ENCODE results near the gene FOSL2.

The FOSL2 gene

GRCh38 chr2:28393114-28393836, 617 bp downstream of the FOSL2 start:
- peak; percentile 69 for DNase-seq (ENCODE audit: low spot score)
- TF ChIP-seq, protein P1, sequence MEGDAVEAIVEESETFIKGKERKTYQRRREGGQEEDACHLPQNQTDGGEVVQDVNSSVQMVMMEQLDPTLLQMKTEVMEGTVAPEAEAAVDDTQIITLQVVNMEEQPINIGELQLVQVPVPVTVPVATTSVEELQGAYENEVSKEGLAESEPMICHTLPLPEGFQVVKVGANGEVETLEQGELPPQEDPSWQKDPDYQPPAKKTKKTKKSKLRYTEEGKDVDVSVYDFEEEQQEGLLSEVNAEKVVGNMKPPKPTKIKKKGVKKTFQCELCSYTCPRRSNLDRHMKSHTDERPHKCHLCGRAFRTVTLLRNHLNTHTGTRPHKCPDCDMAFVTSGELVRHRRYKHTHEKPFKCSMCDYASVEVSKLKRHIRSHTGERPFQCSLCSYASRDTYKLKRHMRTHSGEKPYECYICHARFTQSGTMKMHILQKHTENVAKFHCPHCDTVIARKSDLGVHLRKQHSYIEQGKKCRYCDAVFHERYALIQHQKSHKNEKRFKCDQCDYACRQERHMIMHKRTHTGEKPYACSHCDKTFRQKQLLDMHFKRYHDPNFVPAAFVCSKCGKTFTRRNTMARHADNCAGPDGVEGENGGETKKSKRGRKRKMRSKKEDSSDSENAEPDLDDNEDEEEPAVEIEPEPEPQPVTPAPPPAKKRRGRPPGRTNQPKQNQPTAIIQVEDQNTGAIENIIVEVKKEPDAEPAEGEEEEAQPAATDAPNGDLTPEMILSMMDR (IDR thresholded peaks at IDR 0.05; ENCODE audit: borderline replicate concordance, control extremely low read depth, extremely low read depth, insufficient read depth, missing control alignments): no peak
- in situ Hi-C loops (cut with MboI; ENCODE audit: low sequenced_read_pairs, unreplicated experiment): no loop called here

DNA sequence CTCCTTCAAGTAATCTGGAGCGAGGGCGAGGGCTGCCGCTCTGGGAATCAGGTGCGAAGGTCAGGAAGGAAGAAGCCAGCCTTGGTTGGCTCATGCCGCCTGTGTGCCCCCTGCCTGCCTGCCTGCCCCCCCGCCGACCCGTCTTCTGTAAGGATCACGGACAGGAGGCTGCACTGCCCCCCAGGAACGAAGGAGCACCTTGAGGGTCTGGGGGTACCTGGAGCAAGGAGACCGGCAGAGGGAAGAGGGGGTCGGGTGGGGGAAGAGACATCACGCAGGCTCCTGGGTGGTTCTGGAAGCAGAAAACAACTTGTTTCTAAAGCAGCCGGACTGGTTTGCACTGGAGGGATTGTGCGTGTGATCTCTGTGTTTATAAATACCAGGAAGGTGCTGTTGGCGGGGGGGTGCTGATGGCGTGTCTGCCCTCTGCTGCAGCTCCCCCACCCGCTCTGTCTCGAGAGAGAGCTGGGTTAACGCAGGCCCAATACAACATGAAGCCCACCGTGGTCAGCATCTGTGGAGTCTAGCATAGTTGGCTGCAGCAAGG, 1.7 kb downstream of the FOSL2 start:
- DNase-seq (ENCODE audit: low spot score): no peak
- in situ Hi-C loops (cut with MboI; ENCODE audit: low sequenced_read_pairs, unreplicated experiment): no loop called here
- TF ChIP-seq, protein P1 (IDR thresholded peaks at IDR 0.05; ENCODE audit: borderline replicate concordance, control extremely low read depth, extremely low read depth, insufficient read depth, missing control alignments): no peak

- TF ChIP-seq, protein P1 (IDR thresholded peaks at IDR 0.05; ENCODE audit: borderline replicate concordance, control extremely low read depth, extremely low read depth, insufficient read depth, missing control alignments): no peak
- no peak for DNase-seq (ENCODE audit: low spot score)
- in situ Hi-C loops (cut with MboI; ENCODE audit: low sequenced_read_pairs, unreplicated experiment): no loop called here
Measured at GRCh38 chr2:28394997-28395333, 2.3 kb downstream of the FOSL2 start.

GRCh38 chr2:28395334-28396061, 2.8 kb downstream of the FOSL2 start:
- in situ Hi-C loops (cut with MboI; ENCODE audit: low sequenced_read_pairs, unreplicated experiment): no loop called here
- DNase-seq (ENCODE audit: low spot score): no peak

GRCh38 chr2:28397043-28397381, 4.4 kb downstream of the FOSL2 start:
- in situ Hi-C loops (cut with MboI; ENCODE audit: low sequenced_read_pairs, unreplicated experiment): no loop called here
- no peak for DNase-seq (ENCODE audit: low spot score)
- TF ChIP-seq, protein P1 (IDR thresholded peaks at IDR 0.05; ENCODE audit: borderline replicate concordance, control extremely low read depth, extremely low read depth, insufficient read depth, missing control alignments): no peak

More at GRCh38 chr2:28395334-28396061, 2.8 kb downstream of the FOSL2 start:
- TF ChIP-seq, protein P1 (IDR thresholded peaks at IDR 0.05; ENCODE audit: borderline replicate concordance, control extremely low read depth, extremely low read depth, insufficient read depth, missing control alignments): no peak

DNA sequence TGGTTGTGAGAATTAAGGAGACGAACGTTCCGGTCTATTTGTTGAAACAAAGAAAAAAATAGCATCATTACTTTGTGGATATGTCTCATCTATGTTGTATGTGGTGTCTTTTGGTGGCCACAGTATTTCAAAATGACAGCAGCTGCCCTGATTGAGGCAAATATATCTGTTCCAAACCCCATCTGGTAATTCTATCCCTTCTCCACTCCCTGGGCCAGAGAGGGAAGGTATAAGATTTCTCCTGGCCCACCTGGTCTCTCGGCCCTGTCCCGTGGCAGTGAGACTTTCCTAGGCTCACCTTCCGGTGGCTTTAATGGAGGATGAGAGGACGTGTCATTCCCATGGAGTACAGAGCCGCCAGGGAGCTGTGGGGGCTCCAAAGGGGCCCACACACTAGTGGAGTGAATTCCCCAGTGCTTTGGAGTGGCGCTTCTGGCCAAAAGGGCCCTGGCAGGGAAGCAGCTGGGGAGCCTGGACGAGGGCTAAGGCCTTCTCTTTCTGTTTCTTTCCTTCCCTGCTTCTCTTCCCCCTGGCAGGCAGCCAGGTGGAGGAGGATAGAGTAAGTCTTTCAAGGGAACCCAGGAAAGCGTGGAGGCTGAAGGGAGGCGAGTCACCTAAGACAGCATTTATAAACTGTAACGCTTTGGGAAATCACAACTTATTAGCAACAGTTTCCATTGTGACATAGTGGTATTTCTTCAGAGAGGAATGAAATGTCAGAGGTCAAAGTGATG, 5.6 kb downstream of the FOSL2 start:
- TF ChIP-seq, protein P1 (IDR thresholded peaks at IDR 0.05; ENCODE audit: borderline replicate concordance, control extremely low read depth, extremely low read depth, insufficient read depth, missing control alignments): no peak
- in situ Hi-C loops (cut with MboI; ENCODE audit: low sequenced_read_pairs, unreplicated experiment): no loop called here
- DNase-seq (ENCODE audit: low spot score): no peak

Measured in GM13976 (cell line).